Neural cell (in vitro differentiated cells): ENCODE data around the gene SOD3. TPM values are rescaled to one million over a fixed set of nuclear protein-coding genes. Genes with fewer than 3 reads are reported as not detected.

Source experiments
- H2AFZ ChIP-seq: fragments of 200-600, 300-800 bp; sonication (generic), shearing (Covaris generic); 2 replicates; pipeline ENCODE4 v1.6.0; 2014; ENCODE audit warnings: low read depth, mild to moderate bottlenecking, antibody characterized with exemption, low read length, moderate library complexity
- H3F3A ChIP-seq: fragments of 200-600 bp; shearing (Covaris generic); 2 replicates; pipeline ENCODE4 v1.6.1; 2016; ENCODE audit warnings: mild to moderate bottlenecking, moderate library complexity, mixed read lengths, antibody characterized with exemption, low read length; ENCODE audit not compliant: insufficient read depth, poor library complexity, severe bottlenecking
- H3K27ac ChIP-seq: fragments of 200-600, 300-800 bp; sonication (generic), shearing (Covaris generic); 2 replicates; pipeline ENCODE4 v1.5.1; 2014; ENCODE audit warnings: mild to moderate bottlenecking, low read length, moderate library complexity
- H3K27me3 ChIP-seq: fragments of 300-800, 200-600 bp; sonication (generic), shearing (Covaris generic); 2 replicates; pipeline ENCODE4 v1.6.0; 2014; ENCODE audit warnings: mild to moderate bottlenecking, low read depth, low read length, moderate library complexity; ENCODE audit not compliant: insufficient read depth
- H3K36me3 ChIP-seq: fragments of 300-800, 200-600 bp; sonication (generic), shearing (Covaris generic); 2 replicates; pipeline ENCODE4 v1.5.1; 2014; ENCODE audit warnings: mild to moderate bottlenecking, antibody characterized with exemption, low read length, moderate library complexity; ENCODE audit not compliant: insufficient read depth
- H3K4me2 ChIP-seq: fragments of 300-800, 200-600 bp; sonication (generic), shearing (Covaris generic); 2 replicates; pipeline ENCODE4 v1.6.0; 2014; ENCODE audit warnings: mild to moderate bottlenecking, low read length
- H3K4me3 ChIP-seq: fragments of 300-800, 200-600 bp; sonication (generic), shearing (Covaris generic); 2 replicates; pipeline ENCODE4 v1.5.1; 2014; ENCODE audit warnings: mild to moderate bottlenecking, low read length, moderate library complexity
- H3K79me2 ChIP-seq: fragments of 200-600 bp; shearing (Covaris generic); replicated peaks from 2 replicates; pipeline ENCODE4 v1.6.0; 2014; ENCODE audit warnings: mild to moderate bottlenecking, low read length, moderate library complexity; ENCODE audit not compliant: insufficient read depth
- H3K9ac ChIP-seq: fragments of 300-800, 200-600 bp; sonication (generic), shearing (Covaris generic); 2 replicates; pipeline ENCODE4 v1.6.1; 2016; ENCODE audit warnings: mild to moderate bottlenecking, low read length, mixed read lengths
- H3K9me2 ChIP-seq: fragments of 200-600 bp; shearing (Covaris generic); 2 replicates; pipeline ENCODE4 v1.6.1; 2016; ENCODE audit warnings: mild to moderate bottlenecking, low read length, mixed read lengths; ENCODE audit not compliant: insufficient read depth
- H3K9me3 ChIP-seq: fragments of 200-600, 300-800 bp; sonication (generic), shearing (Covaris generic); 2 replicates; pipeline ENCODE4 v1.6.1; 2016; ENCODE audit warnings: mild to moderate bottlenecking, mixed run types, low read length, moderate library complexity, mixed read lengths
- H4K20me1 ChIP-seq: fragments of 200-600 bp; shearing (Covaris generic); 2 replicates; pipeline ENCODE4 v1.6.1; 2016; ENCODE audit warnings: mild to moderate bottlenecking, mixed run types; ENCODE audit not compliant: insufficient read depth
- EP300 ChIP-seq: fragments of 450-650 bp; conservative IDR thresholded peaks from 2 replicates; pipeline ENCODE4 v1.6.1; 2014; ENCODE audit warnings: antibody characterized with exemption, mild to moderate bottlenecking, moderate library complexity; ENCODE audit not compliant: poor library complexity, severe bottlenecking
- EZH2 ChIP-seq: fragments of 200-600, 300-800 bp; shearing (Covaris generic), sonication (generic); IDR thresholded peaks from 2 replicates; pipeline ENCODE4 v1.6.1; 2014; ENCODE audit warnings: antibody characterized with exemption, low read length, borderline replicate concordance, mild to moderate bottlenecking; ENCODE audit not compliant: insufficient read depth, poor library complexity, severe bottlenecking
- MXI1 ChIP-seq: fragments of 450-650 bp; conservative IDR thresholded peaks from 2 replicates; pipeline ENCODE4 v1.6.1; 2014; ENCODE audit warnings: antibody characterized with exemption, mild to moderate bottlenecking; ENCODE audit not compliant: poor library complexity, severe bottlenecking
- POLR2AphosphoS5 ChIP-seq: IDR thresholded peaks from 2 replicates; pipeline ENCODE4 v1.6.1; 2012
- RAD21 ChIP-seq: fragments of 450-650 bp; conservative IDR thresholded peaks from 2 replicates; pipeline ENCODE4 v1.6.1; 2014; ENCODE audit warnings: antibody characterized with exemption, mild to moderate bottlenecking, moderate library complexity
- SMC3 ChIP-seq: fragments of 450-650 bp; conservative IDR thresholded peaks from 2 replicates; pipeline ENCODE4 v1.6.1; 2014; ENCODE audit warnings: antibody characterized with exemption, mild to moderate bottlenecking, moderate library complexity; ENCODE audit not compliant: poor library complexity
- TAF1 ChIP-seq: IDR thresholded peaks from 2 replicates; pipeline ENCODE4 v1.6.1; 2012; ENCODE audit warnings: low read depth
- polyA plus RNA-seq: library from polyadenylated mRNA; depleted of rRNA; stranded (reverse); fragments of >200 nt; gene quantifications from 2 replicates; pipeline ENCODE4 v1.2.3, GENCODE V29; 2014
- TF ChIP-seq, protein P1 (sequence below): fragments of 450-650 bp; IDR thresholded peaks from 2 replicates; pipeline ENCODE4 v1.5.1; 2014; ENCODE audit warnings: antibody characterized with exemption, mild to moderate bottlenecking, moderate library complexity; ENCODE audit not compliant: poor library complexity, severe bottlenecking
- TF ChIP-seq, protein P2 (sequence below): IDR thresholded peaks from 2 replicates; pipeline ENCODE4 v1.6.1; 2012; ENCODE audit warnings: borderline replicate concordance

SOD3 gene
- polyA plus RNA-seq, 1 donor from 2014 or later, result not detected

DNA sequence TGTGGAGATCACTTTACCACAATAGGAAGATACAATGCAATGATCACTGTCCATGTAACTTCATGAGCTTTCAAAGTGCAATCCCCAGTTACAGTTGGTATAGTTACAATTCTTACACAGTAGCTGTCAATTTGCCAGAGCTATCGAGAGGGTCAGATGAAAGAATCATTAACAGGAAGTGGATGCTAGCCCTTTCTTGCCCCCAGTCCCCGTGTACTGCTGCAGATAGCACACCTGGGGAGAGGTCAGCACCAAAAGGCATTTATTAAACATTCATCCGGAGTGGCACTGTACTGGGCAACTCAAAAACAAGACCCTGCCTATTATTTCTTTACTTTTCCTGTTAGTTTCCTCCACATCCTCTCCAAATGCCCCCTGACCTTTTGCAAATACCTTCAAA is 47.7 kb downstream of the SOD3 start:
- Histone ChIP-seq H3K9me2 (no peaks in the 10 kb centered on the region), H3F3A (no peaks in the 10 kb centered on the region), H2AFZ (no peak overlapping the region), H3K36me3 (peaks cover 4% of the 10 kb centered on the region), H4K20me1 (no peaks in the 10 kb centered on the region), H3K27ac (no peak overlapping the region), H3K27me3 (no peaks in the 10 kb centered on the region), H3K79me2 (no peaks in the 10 kb centered on the region), H3K4me3 (no peak overlapping the region), H3K4me2 (no peak overlapping the region), H3K9me3 (no peaks in the 10 kb centered on the region), H3K9ac (no peak overlapping the region)
- TF ChIP-seq MXI1 (no peak), EZH2 (no peak), SMC3 (no peak)
- TF ChIP-seq, protein P1, sequence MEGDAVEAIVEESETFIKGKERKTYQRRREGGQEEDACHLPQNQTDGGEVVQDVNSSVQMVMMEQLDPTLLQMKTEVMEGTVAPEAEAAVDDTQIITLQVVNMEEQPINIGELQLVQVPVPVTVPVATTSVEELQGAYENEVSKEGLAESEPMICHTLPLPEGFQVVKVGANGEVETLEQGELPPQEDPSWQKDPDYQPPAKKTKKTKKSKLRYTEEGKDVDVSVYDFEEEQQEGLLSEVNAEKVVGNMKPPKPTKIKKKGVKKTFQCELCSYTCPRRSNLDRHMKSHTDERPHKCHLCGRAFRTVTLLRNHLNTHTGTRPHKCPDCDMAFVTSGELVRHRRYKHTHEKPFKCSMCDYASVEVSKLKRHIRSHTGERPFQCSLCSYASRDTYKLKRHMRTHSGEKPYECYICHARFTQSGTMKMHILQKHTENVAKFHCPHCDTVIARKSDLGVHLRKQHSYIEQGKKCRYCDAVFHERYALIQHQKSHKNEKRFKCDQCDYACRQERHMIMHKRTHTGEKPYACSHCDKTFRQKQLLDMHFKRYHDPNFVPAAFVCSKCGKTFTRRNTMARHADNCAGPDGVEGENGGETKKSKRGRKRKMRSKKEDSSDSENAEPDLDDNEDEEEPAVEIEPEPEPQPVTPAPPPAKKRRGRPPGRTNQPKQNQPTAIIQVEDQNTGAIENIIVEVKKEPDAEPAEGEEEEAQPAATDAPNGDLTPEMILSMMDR, result no peak
- TF ChIP-seq, protein P2, sequence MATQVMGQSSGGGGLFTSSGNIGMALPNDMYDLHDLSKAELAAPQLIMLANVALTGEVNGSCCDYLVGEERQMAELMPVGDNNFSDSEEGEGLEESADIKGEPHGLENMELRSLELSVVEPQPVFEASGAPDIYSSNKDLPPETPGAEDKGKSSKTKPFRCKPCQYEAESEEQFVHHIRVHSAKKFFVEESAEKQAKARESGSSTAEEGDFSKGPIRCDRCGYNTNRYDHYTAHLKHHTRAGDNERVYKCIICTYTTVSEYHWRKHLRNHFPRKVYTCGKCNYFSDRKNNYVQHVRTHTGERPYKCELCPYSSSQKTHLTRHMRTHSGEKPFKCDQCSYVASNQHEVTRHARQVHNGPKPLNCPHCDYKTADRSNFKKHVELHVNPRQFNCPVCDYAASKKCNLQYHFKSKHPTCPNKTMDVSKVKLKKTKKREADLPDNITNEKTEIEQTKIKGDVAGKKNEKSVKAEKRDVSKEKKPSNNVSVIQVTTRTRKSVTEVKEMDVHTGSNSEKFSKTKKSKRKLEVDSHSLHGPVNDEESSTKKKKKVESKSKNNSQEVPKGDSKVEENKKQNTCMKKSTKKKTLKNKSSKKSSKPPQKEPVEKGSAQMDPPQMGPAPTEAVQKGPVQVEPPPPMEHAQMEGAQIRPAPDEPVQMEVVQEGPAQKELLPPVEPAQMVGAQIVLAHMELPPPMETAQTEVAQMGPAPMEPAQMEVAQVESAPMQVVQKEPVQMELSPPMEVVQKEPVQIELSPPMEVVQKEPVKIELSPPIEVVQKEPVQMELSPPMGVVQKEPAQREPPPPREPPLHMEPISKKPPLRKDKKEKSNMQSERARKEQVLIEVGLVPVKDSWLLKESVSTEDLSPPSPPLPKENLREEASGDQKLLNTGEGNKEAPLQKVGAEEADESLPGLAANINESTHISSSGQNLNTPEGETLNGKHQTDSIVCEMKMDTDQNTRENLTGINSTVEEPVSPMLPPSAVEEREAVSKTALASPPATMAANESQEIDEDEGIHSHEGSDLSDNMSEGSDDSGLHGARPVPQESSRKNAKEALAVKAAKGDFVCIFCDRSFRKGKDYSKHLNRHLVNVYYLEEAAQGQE, result no peak

DNA sequence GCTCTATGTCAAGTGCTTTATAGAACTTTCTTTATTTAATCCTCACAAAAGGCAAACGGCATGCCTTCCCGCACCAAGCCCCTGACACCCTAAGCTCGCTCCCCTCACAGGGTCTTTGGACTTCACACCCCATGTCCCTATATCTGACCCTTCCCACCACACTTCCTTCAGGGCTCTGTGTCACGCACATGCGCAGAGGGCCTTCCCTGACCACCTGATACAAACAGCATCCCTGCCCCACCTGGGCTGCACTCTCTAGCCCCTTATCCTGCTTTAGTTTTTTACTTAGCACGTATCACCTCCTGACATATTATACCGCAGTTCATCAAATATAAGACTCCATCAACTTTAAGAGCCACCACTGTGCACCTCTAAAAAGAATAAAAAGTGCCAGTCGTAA is 49.8 kb downstream of the SOD3 start:
- no peaks in the 10 kb centered on the region for H3F3A ChIP-seq
- no peaks in the 10 kb centered on the region for H3K79me2 ChIP-seq
- TF ChIP-seq POLR2AphosphoS5 (no peak), TAF1 (no peak), MXI1 (no peak), SMC3 (no peak), EP300 (no peak), EZH2 (no peak), RAD21 (no peak)
- TF ChIP-seq, protein P1, result no peak
- TF ChIP-seq, protein P2, result no peak
- no peak overlapping the region for H3K4me3 ChIP-seq
- H3K36me3 ChIP-seq, result peaks cover 4% of the 10 kb centered on the region
- H3K27me3 ChIP-seq, result no peaks in the 10 kb centered on the region
- H3K9me3 ChIP-seq, result no peaks in the 10 kb centered on the region
- H3K9me2 ChIP-seq, result no peaks in the 10 kb centered on the region
- H3K4me2 ChIP-seq, result no peak overlapping the region
- no peaks in the 10 kb centered on the region for H4K20me1 ChIP-seq
- no peak overlapping the region for H2AFZ ChIP-seq
- H3K9ac ChIP-seq, result no peak overlapping the region
- no peak overlapping the region for H3K27ac ChIP-seq
